Measurements from ENCODE around the gene HTR3D. TPM values are rescaled to one million over a fixed set of nuclear protein-coding genes. Genes with fewer than 3 reads are reported as not detected.

Gene HTR3D
- total and polyA plus RNA-seq, 9 of the 15 experiments (the other 6 are each of a cell fraction or from before 2014, with no cell fraction given): not detected

- peaks cover 0 to 5% of the 10 kb centered on the region in 2 experiments; a peak in 1 of 5 replicates for H3K27me3 ChIP-seq (ENCODE audit: control insufficient read depth in 2 of 2, insufficient read depth in 2 of 2, low read length in 2 of 2)
- TF ChIP-seq, protein P1, sequence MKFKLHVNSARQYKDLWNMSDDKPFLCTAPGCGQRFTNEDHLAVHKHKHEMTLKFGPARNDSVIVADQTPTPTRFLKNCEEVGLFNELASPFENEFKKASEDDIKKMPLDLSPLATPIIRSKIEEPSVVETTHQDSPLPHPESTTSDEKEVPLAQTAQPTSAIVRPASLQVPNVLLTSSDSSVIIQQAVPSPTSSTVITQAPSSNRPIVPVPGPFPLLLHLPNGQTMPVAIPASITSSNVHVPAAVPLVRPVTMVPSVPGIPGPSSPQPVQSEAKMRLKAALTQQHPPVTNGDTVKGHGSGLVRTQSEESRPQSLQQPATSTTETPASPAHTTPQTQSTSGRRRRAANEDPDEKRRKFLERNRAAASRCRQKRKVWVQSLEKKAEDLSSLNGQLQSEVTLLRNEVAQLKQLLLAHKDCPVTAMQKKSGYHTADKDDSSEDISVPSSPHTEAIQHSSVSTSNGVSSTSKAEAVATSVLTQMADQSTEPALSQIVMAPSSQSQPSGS (CRISPR knock-in tag; IDR thresholded peaks at IDR 0.05): no peak
- no peak for TF ChIP-seq ZFP1 (CRISPR knock-in tag; IDR thresholded peaks at IDR 0.05)
- TF ChIP-seq MEIS2 (IDR thresholded peaks at IDR 0.05; ENCODE audit: partially characterized antibody): peak; percentile 61
- TF ChIP-seq HMGN3 (IDR thresholded peaks at IDR 0.05; ENCODE audit: borderline replicate concordance, extremely low read depth, insufficient read length, low read depth, low read length): no peak
- TF ChIP-seq ZBED1 (IDR thresholded peaks at IDR 0.05): no peak
- TF ChIP-seq, protein P2, sequence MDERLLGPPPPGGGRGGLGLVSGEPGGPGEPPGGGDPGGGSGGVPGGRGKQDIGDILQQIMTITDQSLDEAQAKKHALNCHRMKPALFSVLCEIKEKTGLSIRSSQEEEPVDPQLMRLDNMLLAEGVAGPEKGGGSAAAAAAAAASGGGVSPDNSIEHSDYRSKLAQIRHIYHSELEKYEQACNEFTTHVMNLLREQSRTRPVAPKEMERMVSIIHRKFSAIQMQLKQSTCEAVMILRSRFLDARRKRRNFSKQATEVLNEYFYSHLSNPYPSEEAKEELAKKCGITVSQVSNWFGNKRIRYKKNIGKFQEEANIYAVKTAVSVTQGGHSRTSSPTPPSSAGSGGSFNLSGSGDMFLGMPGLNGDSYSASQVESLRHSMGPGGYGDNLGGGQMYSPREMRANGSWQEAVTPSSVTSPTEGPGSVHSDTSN (CRISPR knock-in tag; IDR thresholded peaks at IDR 0.05; ENCODE audit: low read depth): no peak
- TF ChIP-seq, protein P2 (tag; conservative IDR thresholded peaks at IDR 0.05; ENCODE audit: low read depth): peak; percentile 45; the same call in 1 of the 2 replicates
- H3K4me1 ChIP-seq (replicated peaks in 1 of 2; ENCODE audit: control insufficient read depth in 2 of 2, insufficient read depth in 2 of 2, low read length in 2 of 2): no peaks in the 10 kb centered on the region
- H3K4me3 ChIP-seq: no peak overlapping the region
- no peak for ATAC-seq
- in situ Hi-C loops (cut with MboI) (no loop called here), intact Hi-C loops (cut with micrococcal nuclease) (loop anchor here (5.0 to 10.0 kb wide), 3 partner anchors 75 to 245 kb away; partner anchors contain the start of genes ALG3 and EEF1AKMT4)
- H3K27ac ChIP-seq (ENCODE audit: extremely low read depth, low read depth, low read length): no peak overlapping the region
- WGBS (ENCODE audit: insufficient coverage, low coverage, missing lambda C conversion rate): 17% methylated on average over 1 of the region's 1 CpG
- no peak overlapping the region for H2AFZ ChIP-seq (ENCODE audit: low read depth, low read length)
- DNase-seq (ENCODE audit: extremely low read depth in 1 of 4, low spot score in 3 of 4): no peak
- FAIRE-seq: no peak
- H3K79me2 ChIP-seq (ENCODE audit: control insufficient read depth, insufficient read depth, low read length): no peaks in the 10 kb centered on the region
- CTCF ChIA-PET (ENCODE audit: low intra/inter-chr PET ratio): no interaction called here
- H3K9me3 ChIP-seq (replicated peaks; ENCODE audit: control insufficient read depth, insufficient read depth, low read depth, low read length): no peaks in the 10 kb centered on the region
- BruUV-seq (replicated peaks): no TSS peak
- H3K36me3 ChIP-seq (ENCODE audit: control insufficient read depth, insufficient read depth, low read length): no peaks in the 10 kb centered on the region
- H3K4me2 ChIP-seq (ENCODE audit: insufficient read depth, low read length): no peak overlapping the region
- POLR2A ChIA-PET: interaction anchor here (0.7 to 3.1 kb wide), 4 partner anchors 10 to 33 kb away, joined by 3 to 12 read pairs (median 4); partner anchors contain the start of gene HTR3C
- H3K9me1 ChIP-seq (ENCODE audit: control insufficient read depth, insufficient read depth, low read length): no peaks in the 10 kb centered on the region
- no peaks in the 10 kb centered on the region for H4K20me1 ChIP-seq (replicated peaks; ENCODE audit: control insufficient read depth, insufficient read depth, low read length)
- H3K9ac ChIP-seq (ENCODE audit: insufficient read depth in 1 of 2, low read depth in 2 of 2, low read length in 2 of 2): no peak overlapping the region
Observed at GRCh38 chr3:184042617-184043016, 11.1 kb downstream of the HTR3D start.
